ENCODE measurements around the gene KRTAP5-8.

DNA sequence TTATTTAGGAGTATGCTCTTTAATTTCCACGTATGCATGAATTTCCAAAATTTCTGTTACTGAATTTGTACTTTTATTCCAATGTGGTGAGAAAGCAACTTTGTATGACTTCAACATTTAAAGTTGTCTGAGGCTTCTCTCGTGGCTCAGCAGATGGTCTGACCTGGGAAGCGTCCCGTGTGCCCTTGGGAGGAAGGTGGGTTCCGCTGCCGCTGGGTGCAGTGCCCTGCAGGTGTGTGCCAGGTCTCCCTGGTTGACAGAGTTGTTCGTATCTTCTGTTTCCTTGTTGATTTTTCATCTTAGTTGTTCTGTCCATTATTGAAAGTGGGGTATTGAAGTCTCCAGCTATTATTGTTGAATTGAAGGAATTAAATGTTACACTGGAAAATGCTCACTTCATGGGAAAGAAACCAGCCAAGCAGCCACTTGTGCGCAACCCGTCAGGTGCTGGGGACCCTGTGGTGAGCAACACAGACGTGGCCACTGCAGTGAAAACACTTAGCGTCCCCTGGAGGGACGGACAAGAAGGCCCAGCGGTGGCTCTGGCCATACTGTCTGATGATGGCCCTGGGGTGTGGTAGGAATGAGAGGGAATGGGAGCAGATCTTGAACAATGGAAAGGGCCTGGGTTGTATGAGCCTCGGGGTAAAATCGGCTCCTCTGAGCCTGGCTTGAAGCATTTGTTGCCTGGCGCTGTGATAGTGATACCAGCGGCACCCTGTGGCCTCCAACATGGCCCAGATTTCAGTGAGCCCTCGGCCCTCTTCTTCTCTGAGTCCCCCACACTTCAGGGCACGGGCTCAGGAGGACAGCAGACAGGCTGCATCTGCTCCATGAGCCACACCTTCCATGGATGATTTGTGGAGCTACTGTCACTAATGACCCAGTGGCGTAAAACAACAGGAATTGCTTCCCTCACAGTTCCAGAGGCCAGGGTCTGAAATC, 42.3 kb upstream of the KRTAP5-8 start:
- TF ChIP-seq CTCF (IDR thresholded peaks at IDR 0.05): no peak
- no peak for TF ChIP-seq SIN3A (IDR thresholded peaks at IDR 0.05; ENCODE audit: borderline replicate concordance, insufficient read depth, low read depth, low read length)
- TF ChIP-seq POLR2AphosphoS5 (IDR thresholded peaks at IDR 0.05; ENCODE audit: low read depth, low read length): no peak
- TF ChIP-seq REST (IDR thresholded peaks at IDR 0.05; ENCODE audit: insufficient read depth in 1 of 2, low read depth in 2 of 2, low read length in 1 of 2): no peak
